Measurements from ENCODE around the gene WWOX.
"Not testable (repeated sequence)": the region's sequence is repeated elsewhere in the genome, so short reads cannot be mapped to it uniquely, and the experiment has no call there.

The WWOX gene

DNA sequence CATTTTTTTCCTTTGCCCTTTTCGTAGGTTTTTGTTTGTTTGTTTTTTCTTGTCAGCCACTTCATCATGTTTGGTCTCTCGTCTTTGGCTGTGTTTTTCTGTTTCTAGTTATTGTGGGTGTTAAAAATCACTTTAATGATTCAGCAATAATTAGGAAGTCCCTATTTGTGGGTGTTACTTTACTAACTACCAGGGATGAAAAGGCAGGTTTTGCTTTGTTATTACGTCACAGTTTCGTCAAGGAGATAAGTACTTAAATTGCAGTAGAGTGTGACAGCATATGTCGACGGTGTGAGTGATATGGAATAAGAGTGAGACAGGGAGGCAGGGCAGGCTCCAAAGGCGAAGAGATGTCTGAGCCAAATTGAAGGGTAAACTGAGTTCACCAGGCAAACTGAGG, 479.6 kb downstream of the WWOX start:
- DNase-seq (ENCODE audit: low spot score): no peak

GRCh38 chr16:78583441-78583840, 484.0 kb downstream of the WWOX start:
- no peak for DNase-seq (ENCODE audit: low spot score)

DNA sequence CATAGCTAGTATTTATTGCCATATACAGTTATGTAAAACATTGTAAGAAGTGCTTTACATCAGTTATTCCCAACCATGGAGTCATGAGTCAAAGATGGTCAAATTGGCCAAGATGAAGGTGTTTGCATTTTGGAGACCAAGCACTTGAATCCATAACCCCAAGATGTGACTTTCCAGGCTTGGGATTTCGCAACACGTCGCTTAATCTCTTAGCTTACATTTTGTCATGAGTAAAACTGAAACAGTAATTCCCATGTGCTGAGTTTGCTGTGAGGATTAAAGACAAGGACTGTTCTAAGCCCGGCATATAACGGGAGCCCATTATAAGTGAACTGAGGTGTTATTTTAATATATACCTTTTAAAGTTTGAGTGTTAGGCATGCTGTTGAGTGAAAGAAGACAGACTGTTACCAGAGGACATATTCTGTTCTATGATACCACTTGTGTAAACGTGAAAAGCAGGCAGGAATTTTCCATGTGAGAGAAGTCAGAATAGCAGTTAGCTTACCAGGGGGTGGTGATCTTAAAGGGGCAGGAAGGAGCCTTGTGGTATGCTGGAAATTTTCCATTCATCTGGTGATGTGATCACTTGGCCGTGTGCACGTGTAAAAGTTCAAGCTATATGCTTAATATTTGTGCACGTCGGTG, 484.9 kb downstream of the WWOX start:
- DNase-seq (ENCODE audit: low spot score): no peak

- DNase-seq (ENCODE audit: low spot score): no peak
These were observed 485.5 kb downstream of the WWOX start for GRCh38 chr16:78584991-78585390.

DNA sequence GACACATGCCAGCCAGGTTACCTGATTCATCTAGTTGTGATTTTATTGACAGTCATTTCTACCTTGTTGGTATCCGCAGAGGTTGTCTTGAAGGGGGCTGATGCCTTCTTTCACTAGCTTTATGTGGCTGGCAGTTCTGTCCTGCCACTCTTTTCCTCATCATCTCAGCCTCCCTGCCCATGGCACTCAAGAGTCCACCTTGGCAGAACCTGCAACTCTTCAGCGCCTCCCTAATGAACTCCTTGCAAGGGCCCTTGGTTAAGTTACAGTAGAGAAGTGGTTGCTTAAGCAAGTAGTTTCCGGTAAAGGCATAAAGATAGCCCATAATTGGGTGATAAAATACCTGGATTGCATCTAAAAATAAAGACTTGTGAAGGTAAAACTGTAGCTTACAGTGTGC, 489.9 kb downstream of the WWOX start:
- no peak for DNase-seq (ENCODE audit: low spot score)

- DNase-seq (ENCODE audit: low spot score): no peak
These were observed 492.2 kb downstream of the WWOX start for GRCh38 chr16:78591682-78592103.

DNA sequence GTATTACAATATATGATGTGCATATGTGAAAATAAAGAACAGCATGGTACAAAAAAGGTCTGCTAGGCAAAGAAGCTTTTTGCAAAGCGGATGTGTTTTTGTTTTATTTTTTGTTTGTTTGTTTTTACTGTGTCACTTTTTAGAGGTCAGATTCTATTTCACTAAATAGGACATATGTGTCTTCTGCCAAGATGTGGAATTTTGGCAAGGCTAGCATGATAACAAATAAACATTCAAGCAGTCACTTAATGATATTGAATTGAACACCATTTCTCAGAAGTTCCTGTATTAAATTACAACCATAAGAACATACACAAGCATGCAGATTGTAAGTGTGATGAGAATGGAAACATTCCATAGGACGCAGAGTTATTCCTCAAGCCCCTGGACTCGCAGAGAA, 492.7 kb downstream of the WWOX start:
- DNase-seq (ENCODE audit: low spot score): no peak

DNA sequence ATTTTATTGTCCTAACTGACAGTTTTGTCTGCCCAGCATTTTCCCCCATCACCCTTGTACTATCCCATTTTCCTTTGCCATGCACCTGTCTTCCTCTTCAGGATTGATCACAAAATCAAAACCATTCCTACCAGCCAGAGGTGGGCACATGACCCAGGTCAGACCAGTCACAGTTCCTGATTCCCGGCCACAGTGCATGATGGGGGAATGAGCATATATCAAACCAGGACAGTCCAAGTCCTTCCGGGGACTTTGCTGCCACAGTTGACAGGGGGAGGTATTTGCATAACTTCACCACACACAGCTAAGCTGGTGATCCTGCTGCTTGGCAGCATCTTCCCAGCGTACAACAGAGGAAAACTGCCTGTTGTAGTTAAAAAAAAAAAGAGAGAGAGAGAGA, 493.9 kb downstream of the WWOX start:
- DNase-seq (ENCODE audit: low spot score): no peak

- no peak for DNase-seq (ENCODE audit: low spot score)
These were observed 494.7 kb downstream of the WWOX start for GRCh38 chr16:78594191-78594590.

GRCh38 chr16:78596348-78596995, 497.0 kb downstream of the WWOX start:
- no peak for DNase-seq (ENCODE audit: low spot score)

GRCh38 chr16:78596996-78597422, 497.6 kb downstream of the WWOX start:
- no peak for DNase-seq (ENCODE audit: low spot score)

DNA sequence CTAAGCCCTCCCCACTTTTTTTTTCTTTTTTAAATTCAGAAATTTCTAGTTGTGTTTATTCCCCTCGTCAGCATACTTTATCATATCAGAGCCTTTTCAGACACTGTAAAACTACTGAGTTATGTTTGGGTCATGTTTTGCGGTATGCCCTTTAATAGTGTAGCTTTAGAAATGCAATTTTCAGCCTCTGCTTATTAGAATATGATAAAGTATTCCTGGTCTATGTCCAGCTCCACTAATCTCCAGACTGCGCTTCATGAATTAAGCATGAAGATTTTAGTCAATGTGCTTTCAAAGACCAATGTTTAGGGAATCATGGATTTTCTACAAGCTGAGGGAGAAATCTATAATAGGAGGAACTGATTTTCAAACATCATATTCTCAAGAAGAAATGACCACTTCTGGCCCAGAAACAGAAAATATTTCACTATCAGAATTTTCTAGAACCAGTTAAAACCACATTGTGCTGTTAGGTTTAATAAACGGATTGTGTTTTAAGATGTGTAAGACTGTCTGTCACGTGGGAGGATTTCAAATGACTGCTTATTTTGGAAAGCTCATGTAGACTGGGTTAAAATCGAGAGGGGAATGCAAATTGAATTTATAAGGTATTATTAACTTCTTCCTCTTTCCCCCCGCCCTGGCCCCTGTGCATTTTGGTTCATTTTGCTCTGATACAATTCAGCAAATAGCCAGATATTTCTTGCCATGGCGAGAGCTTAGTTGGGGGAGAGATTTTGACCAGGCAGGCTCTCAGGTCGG, 498.5 kb downstream of the WWOX start:
- DNase-seq (ENCODE audit: low spot score): no peak

GRCh38 chr16:78599271-78599670, 499.8 kb downstream of the WWOX start:
- no peak for DNase-seq (ENCODE audit: low spot score)

- DNase-seq (ENCODE audit: low spot score): not testable (repeated sequence)
These were observed 505.1 kb downstream of the WWOX start for GRCh38 chr16:78604423-78605062.

DNA sequence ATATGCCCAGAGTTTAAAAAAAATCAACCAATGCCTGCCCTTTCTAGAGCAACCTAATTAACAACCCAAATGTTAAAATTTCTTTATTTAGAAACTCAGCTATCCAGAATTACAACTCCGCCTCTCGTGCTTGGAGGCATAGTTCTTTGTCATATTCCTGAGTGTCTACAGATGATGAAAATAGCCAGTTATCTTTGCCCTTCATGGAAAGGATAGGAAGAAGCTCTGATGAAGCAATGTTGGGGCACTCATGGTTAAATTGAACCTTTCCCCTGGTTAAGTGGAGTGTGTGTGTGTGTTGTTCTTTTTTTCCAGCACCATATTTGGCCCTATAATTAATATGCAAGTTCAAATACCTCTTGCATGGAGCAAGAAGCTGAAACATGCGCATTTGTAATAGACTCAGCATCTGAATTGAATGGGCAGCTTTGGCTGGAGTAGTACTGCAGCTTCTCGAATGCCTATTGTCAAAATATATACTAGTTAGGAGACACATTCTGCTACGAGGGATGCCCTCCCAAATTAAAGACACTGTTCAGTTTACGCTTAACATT, 506.2 kb downstream of the WWOX start:
- DNase-seq (ENCODE audit: low spot score): no peak

DNA sequence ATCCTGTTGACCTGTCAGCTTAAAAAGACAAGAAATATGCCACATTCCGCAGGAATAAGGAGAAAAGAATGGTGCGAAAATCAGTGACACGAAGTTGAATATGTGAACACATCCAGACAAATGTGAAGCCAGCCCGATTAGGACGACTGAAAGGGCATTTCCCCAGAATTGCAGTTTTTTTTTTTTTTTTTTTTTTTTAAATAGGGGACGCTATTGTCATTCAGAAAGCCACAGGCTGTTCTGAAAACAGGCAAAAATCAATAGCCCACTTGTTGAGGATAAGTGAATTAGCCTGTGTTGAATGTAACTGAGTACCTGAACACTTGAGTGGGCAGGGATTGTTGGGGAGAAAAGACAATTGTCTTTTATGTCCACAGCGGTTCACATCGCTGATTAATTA, 507.1 kb downstream of the WWOX start:
- no peak for DNase-seq (ENCODE audit: low spot score)

- DNase-seq (ENCODE audit: low spot score): no peak
These were observed 507.6 kb downstream of the WWOX start for GRCh38 chr16:78607022-78607421.

DNA sequence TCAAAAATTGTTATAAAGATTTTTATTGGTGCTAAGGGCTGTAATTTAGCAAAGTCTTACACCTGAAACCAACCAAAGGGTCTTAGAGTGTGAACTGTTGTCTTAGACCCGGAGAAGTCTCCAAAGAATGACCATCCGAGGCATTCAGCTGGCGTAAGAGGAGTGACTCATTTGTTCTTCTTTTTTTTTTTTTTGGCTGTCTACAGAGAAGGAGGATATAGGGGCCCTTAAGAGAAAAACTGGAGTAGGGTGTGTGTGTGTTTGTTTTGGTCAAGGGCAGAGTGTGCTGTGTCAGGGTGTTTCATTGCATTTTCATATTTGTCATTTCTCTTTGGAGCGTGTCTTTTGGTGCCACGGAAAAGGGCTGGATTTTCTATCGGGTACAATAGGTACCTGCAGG, 508.0 kb downstream of the WWOX start:
- no peak for DNase-seq (ENCODE audit: low spot score)

GRCh38 chr16:78608305-78608776, 508.9 kb downstream of the WWOX start:
- no peak for DNase-seq (ENCODE audit: low spot score)

DNA sequence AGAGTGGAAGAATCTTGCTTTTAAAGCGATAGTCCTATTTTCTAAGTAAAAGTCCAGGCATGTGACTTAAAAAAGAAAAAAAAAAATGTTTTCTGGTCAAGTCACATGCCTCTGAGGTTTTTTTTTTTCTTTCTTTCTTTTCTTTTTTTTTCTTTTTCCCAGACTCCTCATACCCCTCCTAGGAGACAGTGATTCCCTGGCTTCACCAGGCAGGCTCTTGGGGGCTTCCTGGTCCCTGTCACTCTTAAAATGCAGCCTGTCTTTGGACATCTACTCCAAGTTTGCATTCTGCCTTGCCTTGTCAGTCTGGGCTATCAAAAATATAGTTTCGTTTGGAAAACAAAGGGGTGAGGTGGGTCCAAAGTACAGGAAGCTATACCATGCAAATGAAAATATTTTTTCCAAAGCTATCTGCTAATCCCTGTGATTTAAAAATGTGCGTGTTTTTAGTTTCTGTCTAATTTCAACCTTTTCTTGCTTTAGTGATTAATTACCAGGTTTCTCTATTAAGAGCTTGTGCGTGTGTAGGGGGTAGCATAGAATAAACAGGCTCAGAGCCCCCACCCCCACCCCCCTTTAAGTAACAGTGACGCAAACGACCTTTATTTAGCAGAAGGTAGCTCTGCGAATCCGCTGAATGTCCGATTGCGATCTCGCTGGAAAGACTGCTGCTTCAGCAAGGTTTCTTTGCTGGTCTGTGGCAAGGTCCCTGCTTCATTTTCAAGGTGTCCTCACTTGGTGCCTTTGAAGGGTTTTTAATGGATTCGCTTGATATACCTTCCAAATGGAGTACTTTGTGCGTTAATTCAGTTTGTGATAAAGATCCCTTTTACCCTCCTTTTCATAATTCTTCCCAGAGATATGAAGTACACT, 510.2 kb downstream of the WWOX start:
- DNase-seq (ENCODE audit: low spot score): no peak

DNA sequence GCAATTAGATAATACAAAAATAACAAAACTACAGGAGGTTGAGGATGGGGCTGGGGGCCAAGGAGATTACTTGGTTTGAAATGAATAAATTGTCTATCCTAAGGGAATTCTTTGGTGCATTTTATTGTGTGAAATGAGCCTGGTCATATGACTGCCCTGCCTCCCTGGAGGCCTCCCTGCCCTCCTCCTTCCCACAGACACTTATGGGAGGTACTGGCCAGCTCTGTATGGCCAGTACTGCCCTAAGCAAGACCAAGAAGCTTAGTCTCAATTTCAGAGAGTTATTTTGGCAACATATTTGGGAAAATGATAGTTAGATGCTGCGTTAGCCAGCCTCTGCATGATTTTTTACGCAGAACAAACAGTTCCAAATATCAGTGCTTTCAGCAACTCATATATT, 511.9 kb downstream of the WWOX start:
- no peak for DNase-seq (ENCODE audit: low spot score)

Data from RKO (cell line).